Panc1 (cell line): ENCODE measurements around the gene TMEM202. TPM values are rescaled to one million over a fixed set of nuclear protein-coding genes. Genes with fewer than 3 reads are reported as not detected.
A peak's percentile ranks its signal among the peaks of the same experiment; 100 is the strongest.

Experiments
- ATAC-seq: fragments of 200-7000 bp; cut with Tn5 transposase; 2 replicates; pipeline ENCODE4 v1.9.1; 2020; ENCODE audit warnings: mild to moderate bottlenecking, moderate library complexity
- Bru-seq: library from RNA; stranded (reverse); fragments of 400-500 nt; gene quantifications from one replicate; lab custom pipeline; 2021; lab: Mats Ljungman, UMichigan
- BruChase-seq, 2 experiments: library from RNA; stranded (reverse); fragments of 400-500 nt; gene quantifications; one replicate each; lab custom pipeline; 2021; lab: Mats Ljungman, UMichigan
- BruUV-seq: library from RNA; stranded (reverse); fragments of 400-500 nt; replicated peaks from 2 replicates; lab custom pipeline; 2021; lab: Mats Ljungman, UMichigan
- CTCF ChIA-PET: fragments of 300-600 bp; sonication (Branson Sonifier 250); formaldehyde crosslinking; loops from one replicate; lab custom pipeline; 2022; ENCODE audit warnings: antibody characterized with exemption; lab: Charles Lee
- POLR2A ChIA-PET: fragments of 300-600 bp; sonication (Branson Sonifier 250); formaldehyde crosslinking; loops from one replicate; lab custom pipeline; 2022; ENCODE audit warnings: antibody characterized with exemption; lab: Charles Lee
- DNase-seq: peaks from one replicate; pipeline ENCODE4 v3.0.0-alpha.2; 2010; ENCODE audit warnings: low read depth, low spot score
- H3K27ac ChIP-seq: 2 replicates; pipeline ENCODE4 v1.5.1; 2011; ENCODE audit warnings: mild to moderate bottlenecking, low read length, inconsistent platforms
- H3K27me3 ChIP-seq: fragments of 200-500 bp; sonication (Bioruptor generic); 2 replicates; pipeline ENCODE4 v1.6.0; 2014; ENCODE audit warnings: low read length, inconsistent platforms; ENCODE audit not compliant: control insufficient read depth, insufficient read depth
- H3K36me3 ChIP-seq: fragments of 200-500 bp; sonication (Bioruptor generic); 2 replicates; pipeline ENCODE4 v1.5.1; 2014; ENCODE audit warnings: inconsistent platforms, mild to moderate bottlenecking, low read length, moderate library complexity; ENCODE audit not compliant: control insufficient read depth, insufficient read depth
- H3K4me1 ChIP-seq: 2 replicates; pipeline ENCODE4 v1.5.1; 2011; ENCODE audit warnings: inconsistent platforms, mild to moderate bottlenecking, low read length, moderate library complexity; ENCODE audit not compliant: control insufficient read depth, insufficient read depth
- H3K4me3 ChIP-seq, 2 experiments: 2 replicates each; pipeline ENCODE4 v1.5.1; 2011 to 2012; ENCODE audit warnings: low read depth in 2 of 2, low read length in 2 of 2, mild to moderate bottlenecking in 2 of 2, inconsistent platforms in 1 of 2, moderate library complexity in 1 of 2
- H3K9me3 ChIP-seq: fragments of 200-500 bp; sonication (Bioruptor generic); 2 replicates; pipeline ENCODE4 v1.5.1; 2014; ENCODE audit warnings: low read depth, mild to moderate bottlenecking, inconsistent platforms, low read length, moderate library complexity; ENCODE audit not compliant: control insufficient read depth, insufficient read depth
- CTCF ChIP-seq: fragments of 450-650 bp; IDR thresholded peaks from 2 replicates; pipeline ENCODE4 v1.5.1; 2017; ENCODE audit warnings: mild to moderate bottlenecking
- POLR2AphosphoS5 ChIP-seq: IDR thresholded peaks from 2 replicates; pipeline ENCODE4 v1.6.1; 2012; ENCODE audit warnings: mild to moderate bottlenecking, low read depth, low read length, moderate library complexity
- REST ChIP-seq, 2 experiments: IDR thresholded peaks; 2 replicates each; pipeline ENCODE4 v1.6.1; 2011 to 2012; ENCODE audit warnings: low read depth in 2 of 2, control low read depth in 1 of 2, low read length in 1 of 2, mild to moderate bottlenecking in 1 of 2, moderate library complexity in 1 of 2; ENCODE audit not compliant: insufficient read depth in 1 of 2
- SIN3A ChIP-seq: IDR thresholded peaks from 2 replicates; pipeline ENCODE4 v1.6.1; 2012; ENCODE audit warnings: low read depth, mild to moderate bottlenecking, low read length, moderate library complexity, borderline replicate concordance; ENCODE audit not compliant: insufficient read depth
- TCF7L2 ChIP-seq: IDR thresholded peaks from 2 replicates; pipeline ENCODE4 v1.6.1; 2011; ENCODE audit warnings: mild to moderate bottlenecking, low read depth, low read length, inconsistent platforms
- in situ Hi-C: cut with HindIII; loops from 2 replicates; pipeline ENCODE4 v1.10.0; 2016; ENCODE audit warnings: low sequenced_read_pairs, low pct_unique_long_range_greater_than_20kb
- intact Hi-C: fragments of 100-400 bp; cut with micrococcal nuclease; formaldehyde crosslinking; loops from one replicate; pipeline ENCODE4 v1.10.0; 2022; ENCODE audit not compliant: unreplicated experiment
- long read RNA-seq: library from polyadenylated mRNA; unstranded; transcript quantifications from one replicate; pipeline ENCODE4 v2.0.0, GENCODE V29; 2021; ENCODE audit not compliant: unreplicated experiment
- polyA plus RNA-seq: library from polyadenylated mRNA; unstranded; fragments of >200 nt; gene quantifications from one replicate; pipeline ENCODE4 v1.2.1, GENCODE V29; 2012; ENCODE audit warnings: missing spikeins; ENCODE audit not compliant: insufficient read length
- total RNA-seq: library from RNA; stranded (reverse); gene quantifications from one replicate; pipeline ENCODE4 v1.2.1, GENCODE V29; 2021; ENCODE audit not compliant: unreplicated experiment

Gene TMEM202, protein sequence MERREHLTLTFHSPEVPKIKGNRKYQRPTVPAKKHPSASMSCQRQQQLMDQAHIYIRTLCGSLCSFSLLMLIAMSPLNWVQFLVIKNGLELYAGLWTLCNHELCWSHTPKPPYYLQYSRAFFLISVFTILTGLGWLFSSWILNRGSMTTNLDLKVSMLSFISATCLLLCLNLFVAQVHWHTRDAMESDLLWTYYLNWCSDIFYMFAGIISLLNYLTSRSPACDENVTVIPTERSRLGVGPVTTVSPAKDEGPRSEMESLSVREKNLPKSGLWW
- total RNA-seq = not detected
- not detected for polyA plus RNA-seq
- not detected for Bru-seq, nascent RNA
- percentile 8 among the genes with signal in this experiment for BruChase-seq, experiment 1, labeled RNA remaining after a 2-hour chase
- percentile 9 among the genes with signal in this experiment for BruChase-seq, experiment 2, labeled RNA remaining after a 6-hour chase
- long read RNA-seq = 0 reads

DNA sequence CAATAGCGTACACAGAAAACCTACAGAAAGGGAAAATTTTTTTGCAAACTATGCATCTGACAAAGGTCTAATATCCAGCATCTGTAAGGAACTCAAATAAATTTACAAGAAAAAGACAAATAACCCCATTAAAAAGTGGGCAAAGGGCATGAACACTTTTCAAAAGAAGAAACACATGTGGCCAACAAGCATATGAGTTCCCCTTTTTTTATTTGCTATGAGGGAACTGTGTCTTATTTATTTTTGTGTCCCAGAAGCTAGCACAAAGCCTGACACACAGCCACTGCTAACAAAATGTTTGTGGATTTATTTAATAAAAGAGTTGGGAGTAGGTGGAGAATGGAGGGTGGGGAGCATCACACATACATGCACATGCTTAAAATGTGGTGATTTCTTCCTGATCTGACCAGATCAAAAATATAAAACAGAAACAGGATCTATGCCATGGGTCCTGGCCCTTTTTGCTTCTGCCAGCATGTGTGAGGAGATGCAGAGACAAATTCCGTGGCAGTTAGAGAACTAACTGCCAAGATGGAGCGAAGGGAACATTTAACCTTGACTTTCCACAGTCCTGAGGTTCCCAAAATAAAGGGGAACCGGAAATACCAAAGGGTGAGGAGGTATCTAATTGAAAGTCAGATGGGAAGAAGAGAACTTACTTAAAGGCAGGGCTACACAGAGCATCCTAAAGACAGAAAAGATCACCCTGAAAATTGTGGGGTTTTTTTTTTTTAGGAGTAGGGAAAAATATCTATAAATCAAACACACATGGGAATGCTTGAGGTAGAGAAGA, at the start of gene TMEM202:
TSS of gene TMEM202 (plus strand) at position 510 of the 793 bp plus-strand sequence. CDS start at position 532, 22 bp downstream.
- H3K9me3 ChIP-seq = no peaks in the 10 kb centered on the region
- no TSS peak for BruUV-seq
- no peaks in the 10 kb centered on the region for H3K4me1 ChIP-seq
- H3K36me3 ChIP-seq = no peaks in the 10 kb centered on the region
- no peak for TF ChIP-seq TCF7L2
- TF ChIP-seq SIN3A = no peak
- no peak for TF ChIP-seq POLR2AphosphoS5
- no peak for TF ChIP-seq REST (IDR thresholded peaks at IDR 0.05; ENCODE audit: insufficient read depth in 1 of 2, low read depth in 2 of 2, low read length in 1 of 2)
- TF ChIP-seq CTCF = no peak
- DNase-seq = no peak
- ATAC-seq = no peak
- H3K27ac ChIP-seq = no peak within 1 kb of the TSS
- ChIA-PET POLR2A (no interaction called here), CTCF (no interaction called here)
- in situ Hi-C loops (no loop called here), intact Hi-C loops (no loop called here)
- H3K27me3 ChIP-seq = peaks cover 6% of the 10 kb centered on the region; the same call in 1 of the 2 replicates
- no peak within 1 kb of the TSS for H3K4me3 ChIP-seq

- CTCF ChIA-PET = no interaction called here
- POLR2A ChIA-PET = interaction anchor here (0.6 kb wide), 1 partner anchor 335 kb away, joined by 14 read pairs; no protein-coding TSS in a partner anchor
- no peaks in the 10 kb centered on the region for H3K9me3 ChIP-seq
- intact Hi-C loops (no loop called here), in situ Hi-C loops (no loop called here)
- no peaks in the 10 kb centered on the region for H3K27me3 ChIP-seq
- DNase-seq = no peak
- no peaks in the 10 kb centered on the region for H3K4me1 ChIP-seq
- ATAC-seq = no peak
- peaks cover 9% of the 10 kb centered on the region; the same call in 1 of the 2 replicates for H3K36me3 ChIP-seq
- no TSS peak for BruUV-seq
- H3K27ac ChIP-seq = no peak overlapping the region
- TF ChIP-seq SIN3A = no peak
- H3K4me3 ChIP-seq = no peak overlapping the region
Measured at GRCh38 chr15:72353266-72353665, 44.8 kb upstream of the TMEM202 start.
